K562 (cell line): ENCODE measurements around the gene CD93.

Experiments used
- ATF7 ChIP-seq: fragments of 450-650 bp; IDR thresholded peaks from 2 replicates; pipeline ENCODE4 v1.7.1; 2014; ENCODE audit warnings: mild to moderate bottlenecking, moderate library complexity
- CBX2 ChIP-seq: fragments of 200-600 bp; sonication (generic); IDR thresholded peaks from one replicate; pipeline ENCODE4 v1.6.1; 2012; ENCODE audit warnings: mild to moderate bottlenecking, low read length, inconsistent platforms; ENCODE audit not compliant: insufficient read depth, poor library complexity, severe bottlenecking
- CTCF ChIP-seq, 3 experiments: IDR thresholded peaks in 2 of 3; conservative IDR thresholded peaks in 1 of 3; 2 replicates each; pipeline ENCODE4 v1.5.1; 2011 to 2012; ENCODE audit warnings: low read length in 3 of 3, mild to moderate bottlenecking in 3 of 3, control low read depth in 2 of 3, improper control_type of control experiment in 1 of 3, inconsistent platforms in 1 of 3, low read depth in 1 of 3, mixed read lengths in 1 of 3, moderate library complexity in 1 of 3; ENCODE audit not compliant: insufficient read depth in 2 of 3
- GATAD2B ChIP-seq: fragments of 450-650 bp; IDR thresholded peaks from 2 replicates; pipeline ENCODE4 v1.6.1; 2017; ENCODE audit warnings: mild to moderate bottlenecking, borderline replicate concordance
- NBN ChIP-seq: fragments of 450-650 bp; IDR thresholded peaks from 2 replicates; pipeline ENCODE4 v1.6.1; 2016; ENCODE audit warnings: low read depth, mild to moderate bottlenecking
- NFIC ChIP-seq: fragments of 450-650 bp; IDR thresholded peaks from 2 replicates; pipeline ENCODE4 v1.6.1; 2017; ENCODE audit warnings: mild to moderate bottlenecking, inconsistent platforms
- ZNF431 ChIP-seq: sonication (generic); formaldehyde crosslinking; IDR thresholded peaks from 2 replicates; pipeline ENCODE4 v1.8.0; 2022; ENCODE audit warnings: mild to moderate bottlenecking, missing genetic modification reagents

- TF ChIP-seq CTCF (IDR thresholded peaks at IDR 0.05 in 2 of 3, conservative IDR thresholded peaks at IDR 0.05 in 1 of 3; ENCODE audit: insufficient read depth in 2 of 3, low read depth in 1 of 3, low read length in 3 of 3) (no peak), GATAD2B (no peak), ATF7 (no peak), NFIC (no peak), CBX2 (no peak), ZNF431 (CRISPR knock-in tag) (no peak), NBN (no peak)
Measured at GRCh38 chr20:23050076-23050838, 35.9 kb downstream of the CD93 start.
